IPS DF 4.7 (cell line): Measurements from ENCODE around the gene VAMP1.
"Not testable (repeated sequence)": the region's sequence is repeated elsewhere in the genome, so short reads cannot be mapped to it uniquely, and the experiment has no call there.

Source experiments
- DNase-seq: peaks from one replicate; pipeline ENCODE4 v3.0.0-alpha.2; 2013; ENCODE audit warnings: low spot score; ENCODE audit errors: extremely low read depth

Gene VAMP1

DNA sequence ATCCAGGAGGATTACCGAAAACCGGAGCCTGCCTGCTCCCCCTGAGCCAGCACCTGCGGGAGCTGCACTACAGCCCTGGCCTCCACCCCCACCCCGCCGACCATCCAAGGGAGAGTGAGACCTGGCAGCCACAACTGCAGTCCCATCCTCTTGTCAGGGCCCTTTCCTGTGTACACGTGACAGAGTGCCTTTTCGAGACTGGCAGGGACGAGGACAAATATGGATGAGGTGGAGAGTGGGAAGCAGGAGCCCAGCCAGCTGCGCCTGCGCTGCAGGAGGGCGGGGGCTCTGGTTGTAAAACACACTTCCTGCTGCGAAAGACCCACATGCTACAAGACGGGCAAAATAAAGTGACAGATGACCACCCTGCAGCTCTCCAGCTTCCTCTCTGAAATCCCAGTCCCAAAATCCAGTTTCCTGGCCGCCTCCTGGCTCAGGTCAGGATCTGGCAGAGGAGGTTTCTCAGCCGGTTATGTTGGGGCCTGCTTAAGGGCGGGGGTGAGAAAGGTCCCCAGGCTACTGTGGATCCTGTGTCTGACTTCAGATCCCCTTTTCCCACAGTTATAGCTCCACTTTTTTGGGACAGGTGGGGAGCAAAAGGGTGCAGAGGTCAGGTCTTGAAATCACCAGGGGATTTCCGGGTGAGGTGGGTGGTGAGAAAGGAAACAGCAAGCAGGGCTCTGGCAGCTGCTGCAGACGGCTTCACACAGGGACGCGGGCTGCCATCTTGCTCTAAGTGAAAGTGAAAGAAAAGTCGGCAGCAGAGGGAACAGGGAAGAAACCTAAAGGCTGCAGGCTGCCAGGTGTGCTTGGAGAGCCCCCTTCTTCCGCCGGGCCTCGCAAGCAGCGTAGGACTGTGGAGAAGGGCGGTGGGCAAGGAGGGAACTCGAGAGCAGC, 18.9 kb downstream of the VAMP1 start, which contains the start of gene TAPBPL:
TSS of gene TAPBPL (plus strand) at position 695 of the 897 bp plus-strand sequence. CDS start 207 bp downstream, outside the sequence.
- DNase-seq = no peak

DNA sequence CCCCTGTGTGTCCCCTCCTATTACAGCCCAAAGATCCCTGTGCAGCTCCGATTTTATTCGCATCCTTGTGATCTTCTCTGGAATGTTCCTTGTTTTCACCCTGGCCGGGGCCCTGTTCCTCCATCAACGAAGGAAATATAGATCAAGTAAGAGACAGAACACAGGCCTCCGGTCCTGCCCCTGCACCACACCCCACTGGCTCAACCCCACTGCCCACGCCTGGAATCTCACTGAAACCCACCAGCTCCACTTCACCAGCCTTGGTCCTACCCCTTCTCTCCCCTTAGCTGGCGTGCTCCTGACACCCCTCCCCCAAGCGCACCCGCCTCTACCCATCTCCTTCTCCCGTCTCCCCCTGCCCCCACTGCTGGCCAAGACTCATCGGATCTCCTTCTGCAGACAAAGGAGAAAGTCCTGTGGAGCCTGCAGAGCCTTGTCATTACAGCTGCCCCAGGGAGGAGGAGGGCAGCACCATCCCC, 19.6 kb downstream of the VAMP1 start:
- DNase-seq = no peak

DNA sequence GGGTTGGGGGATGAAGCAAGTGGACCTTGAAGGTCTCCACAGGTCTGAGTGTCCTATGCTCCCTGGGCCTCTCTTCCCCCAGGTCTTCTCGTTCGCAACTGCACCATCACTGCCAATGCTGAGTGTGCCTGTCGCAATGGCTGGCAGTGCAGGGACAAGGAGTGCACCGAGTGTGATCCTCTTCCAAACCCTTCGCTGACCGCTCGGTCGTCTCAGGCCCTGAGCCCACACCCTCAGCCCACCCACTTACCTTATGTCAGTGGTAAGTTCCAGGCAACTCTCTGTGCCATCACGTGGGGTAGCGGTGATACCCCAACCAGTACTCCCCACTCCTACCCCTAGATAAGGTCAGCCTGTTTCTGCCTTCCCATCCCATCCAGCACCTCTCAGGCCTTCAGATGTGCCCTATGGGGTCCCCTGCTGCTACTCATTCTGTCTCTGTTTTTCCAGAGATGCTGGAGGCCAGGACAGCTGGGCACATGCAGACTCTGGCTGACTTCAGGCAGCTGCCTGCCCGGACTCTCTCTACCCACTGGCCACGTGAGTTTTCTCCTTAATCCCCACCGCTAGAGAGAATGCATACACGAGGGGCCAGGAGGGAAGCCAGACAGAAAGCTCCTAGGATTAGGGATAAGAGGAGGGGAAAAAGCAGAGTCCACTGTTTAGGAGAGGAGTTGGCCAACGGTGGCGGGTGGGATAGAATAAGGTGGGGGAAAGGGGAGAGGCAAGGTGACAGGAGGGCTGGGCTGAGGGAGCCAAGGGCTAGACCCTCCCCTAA, 20.2 kb downstream of the VAMP1 start:
- no peak for DNase-seq

DNA sequence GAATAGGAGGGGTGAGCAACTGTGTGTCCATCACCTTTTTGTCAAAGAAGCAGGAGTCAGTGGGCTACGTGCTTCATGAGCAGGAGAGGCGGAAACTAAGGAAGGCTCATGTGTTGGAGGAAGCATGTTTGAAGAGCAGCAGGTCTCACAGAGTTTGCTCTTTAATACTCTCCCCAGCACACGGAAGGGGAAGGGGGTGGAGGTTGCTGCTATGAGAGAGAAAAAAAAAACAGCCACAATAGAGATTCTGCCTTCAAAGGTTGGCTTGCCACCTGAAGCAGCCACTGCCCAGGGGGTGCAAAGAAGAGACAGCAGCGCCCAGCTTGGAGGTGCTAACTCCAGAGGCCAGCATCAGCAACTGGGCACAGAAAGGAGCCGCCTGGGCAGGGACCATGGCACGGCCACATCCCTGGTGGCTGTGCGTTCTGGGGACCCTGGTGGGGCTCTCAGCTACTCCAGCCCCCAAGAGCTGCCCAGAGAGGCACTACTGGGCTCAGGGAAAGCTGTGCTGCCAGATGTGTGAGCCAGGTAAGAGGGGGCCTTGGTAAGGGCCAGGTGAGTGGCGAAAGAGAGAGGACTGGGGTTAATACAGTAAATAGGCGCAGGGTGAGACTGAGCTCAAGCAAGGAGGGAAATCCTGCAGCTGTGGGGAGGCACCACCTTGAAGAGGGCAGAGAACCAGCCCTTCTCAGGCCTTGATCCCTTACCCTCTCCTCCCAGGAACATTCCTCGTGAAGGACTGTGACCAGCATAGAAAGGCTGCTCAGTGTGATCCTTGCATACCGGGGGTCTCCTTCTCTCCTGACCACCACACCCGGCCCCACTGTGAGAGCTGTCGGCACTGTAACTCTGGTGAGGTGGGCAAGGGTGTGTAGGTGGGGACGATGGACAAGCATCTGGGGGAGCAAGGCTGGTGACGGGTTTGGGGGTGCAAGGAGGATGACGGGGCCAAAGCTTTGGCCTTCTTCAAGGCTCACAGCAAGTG, 25.5 kb downstream of the VAMP1 start, which contains the start of gene CD27:
TSS of gene CD27 (plus strand) at position 252 of the 985 bp plus-strand sequence. CDS start at position 393, 141 bp downstream.
- no peak for DNase-seq

DNA sequence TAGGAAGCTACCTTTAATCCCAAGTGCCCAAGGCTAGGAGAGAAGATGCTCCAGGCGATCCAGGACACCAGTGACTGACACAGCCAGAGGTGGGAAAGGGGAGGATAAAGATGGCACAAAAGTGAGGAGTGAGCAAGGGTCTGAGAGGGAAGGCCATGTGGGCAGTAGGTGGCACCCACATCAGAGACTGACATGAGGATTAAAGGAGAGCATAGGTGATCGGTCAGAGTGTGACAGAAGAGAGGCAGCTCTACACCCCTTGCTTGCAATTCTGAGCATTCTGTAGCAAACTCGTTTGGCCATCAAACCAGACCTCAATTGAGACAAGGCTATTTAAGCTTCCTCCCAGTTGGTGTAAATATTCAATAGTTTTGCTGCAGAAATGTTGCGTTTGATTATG, 26.4 kb downstream of the VAMP1 start:
- no peak for DNase-seq

DNA sequence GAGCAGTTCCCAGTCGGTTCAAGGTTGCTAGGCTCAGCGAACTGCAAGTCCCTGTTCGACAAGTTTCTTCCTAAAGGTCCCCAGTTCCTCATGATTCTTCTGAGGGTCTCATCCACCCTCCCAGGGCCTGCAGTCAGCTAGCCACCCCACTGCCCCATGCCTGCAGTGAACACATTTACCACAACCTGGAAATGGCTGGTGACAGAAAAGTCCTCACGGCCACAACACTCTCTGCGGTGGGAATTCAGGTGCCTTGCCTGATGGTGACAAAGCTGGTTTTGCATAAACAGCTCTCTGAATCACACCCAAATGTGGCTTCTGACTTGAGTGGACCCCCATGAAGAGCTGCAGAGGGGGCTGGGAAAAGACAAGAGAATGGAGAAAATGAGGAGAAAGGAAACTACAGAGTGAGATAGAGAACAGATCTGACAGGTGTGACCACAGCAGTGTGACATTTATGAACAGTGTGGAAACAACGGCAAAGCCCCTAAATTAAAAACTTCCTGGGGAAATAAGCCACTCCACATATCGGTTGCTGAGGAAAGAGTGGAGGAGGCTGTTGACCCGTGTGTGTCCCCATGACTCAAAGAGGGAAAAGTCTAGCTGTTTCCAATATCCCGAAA, 27.0 kb downstream of the VAMP1 start:
- no peak for DNase-seq

DNA sequence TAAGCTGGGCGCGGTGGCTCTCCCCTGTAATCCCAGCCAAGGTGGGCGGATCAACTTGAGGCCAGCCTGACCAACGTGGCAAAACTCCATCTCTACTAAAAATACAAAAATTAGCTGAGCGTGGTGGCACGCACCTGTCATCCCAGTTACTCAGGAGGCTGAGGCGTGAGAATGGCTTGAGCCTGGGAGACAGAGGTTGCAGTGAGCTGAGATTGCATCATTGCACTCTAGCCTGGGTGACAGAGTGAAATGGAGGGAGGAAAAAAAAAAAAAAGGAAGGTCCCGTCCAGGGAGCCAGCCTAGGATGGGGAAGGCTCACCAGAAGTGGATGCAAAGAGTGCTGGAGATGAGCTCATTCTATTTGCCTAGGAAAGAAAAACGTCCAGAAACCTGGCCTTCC, 27.6 kb downstream of the VAMP1 start:
- DNase-seq = no peak

DNA sequence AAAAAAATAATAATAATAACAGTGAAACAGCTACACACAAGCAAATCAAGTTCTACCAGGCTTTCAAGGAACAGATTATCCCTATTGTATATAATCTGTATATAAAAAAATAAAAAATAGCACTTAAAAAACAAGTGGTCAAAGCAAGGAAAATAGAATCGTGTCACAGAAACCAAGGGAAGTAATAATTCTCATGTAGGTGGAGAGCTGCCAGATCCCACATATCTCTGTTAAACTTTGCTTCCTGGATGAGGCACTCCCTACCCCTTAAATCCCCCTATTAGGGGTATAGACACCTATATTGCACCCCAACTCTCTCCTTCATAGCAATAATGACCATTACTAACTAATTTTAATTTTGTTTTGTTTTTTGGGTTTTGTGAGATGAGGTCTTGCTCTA, 30.1 kb downstream of the VAMP1 start:
- no peak for DNase-seq

DNA sequence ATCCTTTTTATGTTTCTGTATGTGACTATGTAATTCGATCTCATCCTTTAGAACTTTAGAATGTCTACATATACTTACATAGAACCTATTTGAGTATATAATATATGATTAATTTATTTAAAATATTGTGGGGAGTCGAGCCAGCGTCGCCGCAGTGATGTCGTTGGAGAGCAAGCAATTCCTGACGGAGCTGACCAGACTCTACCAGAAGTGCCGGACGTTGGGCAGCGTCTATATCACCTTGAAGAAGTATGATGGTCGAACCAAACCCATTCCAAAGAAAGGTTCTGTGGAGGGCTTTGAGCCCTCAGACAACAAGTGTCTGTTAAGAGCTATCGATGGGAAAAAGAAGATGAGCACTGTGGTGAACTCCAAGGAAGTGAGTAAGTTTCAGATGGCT, 32.1 kb downstream of the VAMP1 start:
- DNase-seq = no peak

DNA sequence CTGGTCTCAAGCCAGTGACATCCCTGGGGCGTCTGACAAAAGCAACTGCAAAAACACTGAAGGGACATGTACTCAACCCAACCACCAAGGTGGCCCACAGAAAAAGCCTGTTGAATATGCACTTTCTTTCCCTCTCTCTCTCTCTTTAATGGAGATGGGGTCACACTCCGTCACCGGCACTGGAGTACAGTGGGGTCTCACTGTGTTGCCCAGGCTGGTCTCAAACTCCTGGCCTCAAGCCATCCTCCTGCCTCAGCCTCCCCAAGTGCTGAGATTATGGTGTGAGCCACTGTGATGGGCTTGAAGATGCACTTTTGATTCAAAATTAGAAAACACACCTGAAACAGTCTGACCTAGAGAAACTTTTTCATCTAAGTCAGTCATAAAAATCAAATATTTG, 32.9 kb downstream of the VAMP1 start:
- no peak for DNase-seq

DNA sequence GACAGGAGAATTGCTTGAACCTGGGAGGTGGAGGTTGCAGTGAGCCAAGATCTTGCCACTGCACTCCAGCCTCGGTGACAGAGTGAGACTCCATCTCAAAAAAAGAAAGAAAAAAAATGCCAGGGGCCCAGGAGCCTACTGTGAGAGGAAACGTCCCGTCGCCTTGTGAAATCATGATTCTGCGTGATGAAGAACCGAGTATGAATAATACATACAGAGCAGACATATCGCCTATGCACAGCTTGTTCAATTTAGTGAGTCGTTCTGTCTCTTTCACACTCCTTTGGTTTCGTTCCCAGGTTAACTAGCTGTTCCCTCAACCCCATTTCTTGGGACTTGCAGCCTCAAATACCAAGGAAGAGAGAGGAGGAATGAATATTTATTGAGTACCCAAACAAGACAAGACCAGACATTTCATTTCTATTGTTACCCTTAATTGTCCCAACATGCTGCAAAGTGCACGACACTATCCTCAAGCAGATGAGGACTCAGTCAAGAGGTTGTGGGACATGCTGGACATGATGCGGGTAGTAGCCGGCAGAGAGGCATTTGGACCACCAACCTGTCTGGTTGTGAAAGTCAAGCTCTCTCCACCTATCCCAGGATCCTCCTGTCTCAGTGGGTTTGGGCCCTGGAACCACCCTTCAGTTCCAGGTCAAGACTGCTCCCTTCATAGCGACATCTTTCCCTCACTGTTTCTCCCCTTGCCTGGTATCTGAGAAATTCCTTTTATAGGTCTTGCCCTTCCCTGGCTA, 34.3 kb downstream of the VAMP1 start:
- no peak for DNase-seq

DNA sequence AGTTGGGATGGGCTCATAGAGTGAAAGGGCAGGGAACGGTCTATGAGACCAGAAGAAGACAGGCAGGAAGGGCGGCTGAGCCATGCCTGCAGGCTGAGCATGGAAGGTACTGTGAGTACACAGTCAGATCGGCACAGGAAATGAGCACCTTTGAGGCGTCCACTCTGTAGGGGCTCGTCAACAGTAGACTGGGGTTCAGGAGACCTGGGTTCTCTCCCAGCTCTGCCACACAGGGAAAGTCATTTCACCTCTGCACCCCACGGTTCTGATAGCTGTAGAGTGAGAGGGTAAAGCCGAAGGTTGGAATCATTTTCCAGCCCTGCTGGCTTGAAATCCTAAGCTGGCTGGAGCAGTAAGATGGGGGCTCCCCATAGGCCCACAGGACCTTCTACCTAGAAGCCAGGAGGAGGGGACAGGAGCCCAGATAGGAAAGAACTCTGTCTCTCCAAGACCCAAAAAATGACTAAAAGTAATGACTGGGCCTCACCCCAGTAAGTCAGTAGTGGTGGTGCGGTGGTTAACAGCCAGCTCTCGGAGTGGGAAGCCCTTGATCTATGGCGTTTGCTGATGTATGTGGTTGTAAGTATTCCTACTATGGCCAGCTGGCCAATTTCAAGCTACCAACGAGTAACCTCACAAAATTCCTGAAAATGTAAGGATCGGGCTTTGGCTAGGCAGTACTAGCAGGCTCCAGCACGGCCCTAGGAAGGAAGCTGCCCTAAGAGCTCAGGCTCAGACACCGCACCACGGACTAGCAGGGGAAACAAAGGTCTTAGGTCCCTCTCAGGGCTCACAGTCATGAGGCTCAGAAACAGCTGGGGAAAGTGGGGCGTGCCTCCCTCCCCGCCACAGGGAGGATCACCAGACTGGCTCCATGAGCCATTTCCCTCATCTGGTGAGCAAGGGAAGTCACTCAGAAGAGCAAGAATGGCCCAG, 36.0 kb downstream of the VAMP1 start:
- no peak for DNase-seq

DNA sequence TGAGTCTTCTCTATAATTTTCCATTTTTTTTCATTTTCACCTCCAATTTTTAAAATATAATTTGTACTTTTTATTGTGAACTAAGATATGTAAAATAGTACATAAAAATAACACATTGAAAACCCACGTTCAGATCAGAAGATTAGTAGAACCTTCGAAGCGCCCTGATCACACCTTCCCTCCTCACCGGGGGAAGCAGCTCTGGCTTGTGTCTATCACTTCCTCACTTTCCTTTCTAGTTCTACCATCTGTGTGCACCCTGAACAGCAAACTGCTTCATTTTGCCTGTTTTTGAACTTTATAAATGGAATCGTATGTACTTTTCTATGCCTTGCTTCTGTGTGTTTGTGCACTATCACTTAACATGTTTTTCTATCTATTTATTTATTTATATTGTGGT, 37.5 kb downstream of the VAMP1 start:
- no peak for DNase-seq

DNA sequence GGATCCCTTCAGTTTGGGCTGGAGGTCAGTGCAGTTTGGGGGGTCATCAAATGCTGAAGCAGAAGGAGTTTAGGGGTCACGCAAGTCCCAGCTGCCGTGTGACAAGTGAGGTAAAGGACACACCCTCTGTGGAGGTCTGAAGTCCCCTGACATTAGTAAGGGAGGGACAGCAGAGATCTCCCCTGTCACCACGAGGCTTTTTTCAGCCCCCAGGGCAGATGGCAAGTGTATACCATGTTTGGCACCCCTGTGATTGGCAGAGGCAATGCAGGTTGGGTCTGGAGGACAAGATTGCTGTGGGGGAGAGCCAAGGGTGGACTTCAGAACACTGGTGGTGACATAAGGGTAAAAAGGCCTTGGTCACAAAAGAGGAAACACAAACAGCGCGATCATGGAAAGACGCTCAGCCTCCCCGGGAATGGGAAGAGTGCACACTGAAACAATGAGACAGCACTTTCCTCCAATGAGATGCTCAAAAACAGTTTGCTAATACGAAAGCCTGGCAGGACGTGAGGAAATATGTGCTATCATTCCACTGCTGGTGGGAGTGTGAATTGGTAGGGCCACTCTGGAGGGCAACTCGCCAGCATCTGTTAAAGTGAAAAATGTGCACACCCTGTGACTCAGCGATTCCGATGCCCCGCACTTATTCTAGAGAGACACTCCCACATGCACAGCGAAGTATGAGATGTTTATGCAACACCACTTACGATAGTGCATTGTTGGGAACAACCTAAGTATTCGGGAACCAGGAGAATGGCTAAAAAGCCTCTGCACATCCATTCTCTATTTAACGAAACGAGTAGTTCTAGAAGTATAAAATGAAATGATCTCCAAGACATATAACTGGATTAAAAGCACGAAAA, 40.1 kb downstream of the VAMP1 start:
- DNase-seq = no peak

DNA sequence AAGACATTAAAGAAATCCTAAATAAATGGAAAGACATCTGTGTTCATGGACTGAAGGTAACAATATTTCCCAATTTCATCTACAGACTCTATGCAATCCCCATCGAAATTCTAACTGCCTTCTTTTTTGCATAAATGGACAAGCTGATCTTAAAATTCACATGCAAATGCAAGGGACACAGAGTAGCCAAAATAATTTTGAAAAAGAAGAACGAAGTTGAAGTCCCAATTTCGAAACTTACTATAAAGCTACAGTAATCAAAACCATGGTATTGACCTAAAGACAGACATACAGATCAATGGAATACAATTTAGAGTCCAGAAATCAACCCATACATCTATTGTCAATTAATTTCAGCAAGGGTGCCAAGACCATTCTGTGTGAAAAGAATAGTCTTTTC, 42.2 kb downstream of the VAMP1 start:
- no peak for DNase-seq

DNA sequence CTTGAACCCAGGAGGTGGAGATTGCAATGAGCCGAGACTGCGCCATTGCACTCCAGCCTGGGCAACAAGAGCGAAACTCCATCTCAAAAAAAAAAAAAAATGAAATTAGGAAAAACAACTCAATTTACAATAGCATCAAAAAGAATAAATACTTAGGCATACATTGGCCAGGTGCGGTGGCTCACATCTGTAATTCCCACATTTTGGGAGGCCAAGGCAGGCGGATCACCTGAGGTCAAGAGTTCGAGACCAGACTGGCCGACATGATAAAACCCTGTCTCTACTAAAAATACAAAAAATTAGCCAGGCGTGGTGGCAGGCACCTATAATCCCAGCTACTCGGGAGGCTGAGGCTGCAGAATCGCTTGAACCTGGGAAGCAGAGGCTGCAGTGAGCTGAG, 42.7 kb downstream of the VAMP1 start:
- DNase-seq = not testable (repeated sequence)

DNA sequence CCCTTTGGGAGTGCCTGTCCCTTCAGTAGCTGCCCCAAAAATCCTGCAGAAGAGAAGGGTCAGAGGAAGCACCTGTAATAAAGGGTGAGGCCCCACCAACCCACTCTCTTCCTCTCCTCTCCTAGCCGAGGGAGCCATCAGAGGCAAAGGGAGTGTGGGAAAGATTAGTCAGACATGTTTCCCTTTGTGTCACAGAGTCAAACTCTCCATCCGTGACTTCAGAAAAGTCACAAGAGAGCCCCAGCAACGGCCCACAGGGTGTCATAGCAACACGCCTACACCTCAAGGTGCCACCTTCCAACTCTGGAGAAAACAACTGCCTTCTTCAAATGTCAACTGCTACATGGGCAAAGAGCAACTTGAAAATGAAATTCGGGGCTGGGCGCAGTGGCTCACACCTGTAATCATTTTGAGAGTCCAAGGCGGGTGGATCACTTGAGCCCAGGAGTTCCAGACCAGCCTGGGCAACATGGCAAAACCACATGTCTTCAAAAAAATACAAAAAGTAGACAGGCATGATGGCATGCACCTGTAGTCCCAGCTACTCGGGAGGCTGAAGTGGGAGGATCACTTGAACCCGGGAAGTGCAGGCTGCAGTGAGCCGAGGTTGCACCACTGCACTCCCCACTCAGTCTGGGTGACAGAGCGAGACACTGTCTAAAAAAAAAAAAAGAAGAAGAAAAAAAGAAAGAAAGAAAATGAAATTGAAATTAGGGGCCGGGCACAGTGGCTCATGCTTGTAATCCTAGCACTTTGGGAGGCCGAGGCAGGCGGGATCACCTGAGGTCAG, 43.4 kb downstream of the VAMP1 start:
- no peak for DNase-seq
